PC-3 (cell line): ENCODE measurements around the gene UBA5.

Experiments
- CTCF ChIP-seq: fragments of 300-600 bp; sonication (generic); conservative IDR thresholded peaks from 2 replicates; pipeline ENCODE4 v1.5.1; 2017; ENCODE audit warnings: antibody characterized with exemption, low read depth, mild to moderate bottlenecking, low read length
- EZH2 ChIP-seq: fragments of 300-600 bp; sonication (generic); IDR thresholded peaks from one replicate; pipeline ENCODE4 v1.6.1; 2017; ENCODE audit warnings: antibody characterized with exemption, mild to moderate bottlenecking, low read length; ENCODE audit not compliant: unreplicated experiment
- EZH2phosphoT487 ChIP-seq: fragments of 300-600 bp; sonication (generic); IDR thresholded peaks from 2 replicates; pipeline ENCODE4 v1.6.1; 2018; ENCODE audit warnings: mild to moderate bottlenecking, antibody characterized with exemption, low read length, borderline replicate concordance

- TF ChIP-seq CTCF (no peak), EZH2 (no peak), EZH2phosphoT487 (no peak)
Measured at GRCh38 chr3:132669256-132669777, 9.2 kb downstream of the UBA5 start.
